Ovary (tissue), 9 donors: ENCODE data around the gene ASIC4. TPM values are rescaled to one million over a fixed set of nuclear protein-coding genes. Genes with fewer than 3 reads are reported as not detected.
A peak's percentile ranks its signal among the peaks of the same experiment; 100 is the strongest.

Experiments
- DNase-seq, 5 donors: peaks; one replicate each; pipeline ENCODE4 v3.0.0-alpha.2; 2019 to 2020
- H3K27ac ChIP-seq, 2 donors: fragments of 200-600 bp; one replicate each; pipeline versions ENCODE4 v1.5.1 to v1.8.0; 2019 to 2022
- H3K27me3 ChIP-seq: fragments of 200-600 bp; one replicate; pipeline ENCODE4 v1.8.0; 2022
- H3K36me3 ChIP-seq: fragments of 200-600 bp; sonication (generic); one replicate; pipeline ENCODE4 v1.5.1; 2019
- H3K4me1 ChIP-seq: one replicate; pipeline ENCODE4 v1.8.1; 2013; ENCODE audit warnings: mild to moderate bottlenecking, moderate library complexity; ENCODE audit not compliant: insufficient read depth
- H3K4me3 ChIP-seq: fragments of 200-600 bp; sonication (generic); one replicate; pipeline ENCODE4 v1.5.1; 2017
- H3K9me3 ChIP-seq, 2 donors: fragments of 200-600 bp in 1 of 2; sonication (generic) in 1 of 2; one replicate each; pipeline versions ENCODE4 v1.5.1 to v1.8.1; 2013 to 2019; ENCODE audit warnings: mild to moderate bottlenecking in 1 of 2, moderate library complexity in 1 of 2
- CTCF ChIP-seq, 3 donors: fragments of 450-650 bp in 2 of 3; fragments of 200-600 bp in 1 of 3; IDR thresholded peaks; one replicate each; pipeline versions ENCODE4 v1.5.1 to v1.8.0; 2016 to 2022; ENCODE audit warnings: antibody characterized with exemption in 3 of 3, mild to moderate bottlenecking in 1 of 3
- EP300 ChIP-seq: sonication (generic); formaldehyde crosslinking; IDR thresholded peaks from one replicate; pipeline ENCODE4 v1.6.1; 2017; ENCODE audit warnings: antibody characterized with exemption
- POLR2A ChIP-seq: fragments of 450-650 bp; IDR thresholded peaks from one replicate; pipeline ENCODE4 v1.6.1; 2017; ENCODE audit warnings: antibody characterized with exemption, mild to moderate bottlenecking, moderate library complexity
- WGBS, 3 donors: extraction: QIAGEN DNeasy Blood & Tissue Kit in 1 of 3; methylation state at CpG; one replicate each; pipeline versions ENCODE4 v1.1.5 to v1.1.7; 2013 to 2017; 5-methylcytosine and 5-hydroxymethylcytosine counted together
- intact Hi-C, 4 donors: fragments of 100-400 bp; cut with DNase I; formaldehyde crosslinking; loops; one replicate each; pipeline versions ENCODE4 v1.11.0 to v1.15.1; 2022 to 2023
- polyA plus RNA-seq, 2 donors: library from polyadenylated mRNA; stranded (reverse); fragments of 200-250 nt in 1 of 2; fragments of 350-450 nt in 1 of 2; fragmentation: Illumina TruSeq in 1 of 2; extraction: RNeasy Lipid Tissue Mini Kit (QIAGEN cat#74804) in 1 of 2; gene quantifications; one replicate each; pipeline ENCODE4 v1.2.3, GENCODE V29; 2013 to 2014
- total RNA-seq, 7 donors: library from RNA; depleted of rRNA in 2 of 7; stranded (reverse); fragments of >200 nt in 2 of 7; fragmentation: NEBNext Ultra II Directional in 3 of 7; extraction: Animal tissue kit (Norgen Biotek cat#: 25700) in 3 of 7; gene quantifications; one replicate each; pipeline versions ENCODE4 v1.1.0 to v1.2.4, GENCODE V29; 2016 to 2023
- donor health status: DM: no; HTN: no; CAD: no; lungs with moderate emphysema.
- donor health status: DM: no; HTN: no; CAD: no.
- donor health status: Bipolar disorder and iron deficiency.
- donor health status: DM: yes; HTN: yes; CAD: no.
- donor health status: DM: no; HTN: no; CAD: no.
- donor health status: DM: yes; HTN: yes; CAD: no.

The ASIC4 gene
- total and polyA plus RNA-seq, 9 donors: 0.05 to 0.28 (median 0.17) TPM; not detected in 5

- H3K36me3 ChIP-seq: no peaks in the 10 kb centered on the region
- 75 to 81% (median 77%) methylated on average over 30 to 35 of the region's 35 CpGs for WGBS, 3 donors
These were observed 48.1 kb downstream of the ASIC4 start for GRCh38 chr2:219562049-219563020.

GRCh38 chr2:219563271-219563928 lies 49.1 kb downstream of the ASIC4 start:
- peaks cover 4% of the 10 kb centered on the region for H3K4me1 ChIP-seq
- peak in 2 of 5 donors; percentile 25 to 42 for DNase-seq
- H3K36me3 ChIP-seq: no peaks in the 10 kb centered on the region
- H3K4me3 ChIP-seq: no peak overlapping the region
- 86 to 88% (median 86%) methylated on average over 20 of the region's 20 CpGs for WGBS, 3 donors
- H3K9me3 ChIP-seq: no peaks in the 10 kb centered on the region
- no peaks in the 10 kb centered on the region for H3K27me3 ChIP-seq
- intact Hi-C loops: loop anchor here in 1 of 4 donors (5.0 kb wide), 1 partner anchor 64 kb away; the partner anchor contains the start of gene SLC4A3
- H3K27ac ChIP-seq: no peak overlapping the region
- TF ChIP-seq EP300 (no peak), CTCF (IDR thresholded peaks at IDR 0.05) (no peak), POLR2A (no peak)

More at GRCh38 chr2:219562049-219563020, 48.1 kb downstream of the ASIC4 start:
- TF ChIP-seq CTCF (IDR thresholded peaks at IDR 0.05) (no peak), POLR2A (no peak), EP300 (no peak)
- peak in 4 of 5 donors; percentile 11 to 48 (median 33) for DNase-seq
- Histone ChIP-seq H3K4me1 (peaks cover 4% of the 10 kb centered on the region), H3K27me3 (no peaks in the 10 kb centered on the region), H3K4me3 (no peak overlapping the region), H3K9me3 (no peaks in the 10 kb centered on the region), H3K27ac (peak overlapping the region in 1 of 2 donors; percentile 44)
- intact Hi-C loops: loop anchor here in 1 of 4 donors (5.0 kb wide), 1 partner anchor 65 kb away; the partner anchor contains the start of gene SLC4A3

- Histone ChIP-seq H3K9me3 (no peaks in the 10 kb centered on the region), H3K27ac (no peak overlapping the region), H3K4me1 (peaks cover 3% of the 10 kb centered on the region), H3K4me3 (no peak overlapping the region), H3K27me3 (no peaks in the 10 kb centered on the region), H3K36me3 (no peaks in the 10 kb centered on the region)
- WGBS, 3 donors: 73 to 84% (median 76%) methylated on average over 21 of the region's 21 CpGs
- DNase-seq: peak in 2 of 5 donors; percentile 26 to 51
- intact Hi-C loops: loop anchor here in 1 of 4 donors (5.0 kb wide), 1 partner anchor 77 kb away; no protein-coding TSS in a partner anchor
- TF ChIP-seq POLR2A (no peak), EP300 (no peak), CTCF (IDR thresholded peaks at IDR 0.05) (no peak)
These were observed 51.1 kb downstream of the ASIC4 start for GRCh38 chr2:219565130-219566080.
